Measurements from ENCODE around the gene EDN1. TPM values are rescaled to one million over a fixed set of nuclear protein-coding genes. Genes with fewer than 3 reads are reported as not detected.

Gene EDN1
- total and polyA plus RNA-seq, 2 donors (not counting 1 experiment from before 2014, with no cell fraction given): 0.17 to 10.1 TPM

- no peak for TF ChIP-seq EZH2 (IDR thresholded peaks at IDR 0.05; ENCODE audit: low read length, missing control alignments)
- TF ChIP-seq CTCF (conservative IDR thresholded peaks at IDR 0.05 in 1 of 2, IDR thresholded peaks at IDR 0.05 in 1 of 2; ENCODE audit: low read depth in 1 of 2, low read length in 2 of 2): no peak
- no peaks in the 10 kb centered on the region for H4K20me1 ChIP-seq (ENCODE audit: control insufficient read depth, extremely low read depth, insufficient read depth, low read length)
- H3K79me2 ChIP-seq (ENCODE audit: control insufficient read depth, insufficient read depth, low read length): no peaks in the 10 kb centered on the region
- no peaks in the 10 kb centered on the region for H3K27me3 ChIP-seq (ENCODE audit: control insufficient read depth, insufficient read depth, low read length)
- no peaks in the 10 kb centered on the region for H3K9me3 ChIP-seq (ENCODE audit: control insufficient read depth, insufficient read depth, low read depth, low read length)
- H3K36me3 ChIP-seq (ENCODE audit: control insufficient read depth, insufficient read depth, low read length): no peaks in the 10 kb centered on the region
- H3K4me3 ChIP-seq (replicated peaks in 1 of 4; ENCODE audit: control extremely low read depth in 1 of 4, insufficient read depth in 1 of 4, low read depth in 3 of 4, low read length in 4 of 4): no peak overlapping the region
- no peaks in the 10 kb centered on the region for H3K4me1 ChIP-seq (ENCODE audit: control insufficient read depth, extremely low read depth, insufficient read depth, low read length)
- no peak overlapping the region for H3K27ac ChIP-seq (ENCODE audit: insufficient read depth, low read length)
- no peak overlapping the region for H2AFZ ChIP-seq (ENCODE audit: low read length)
- no peak for DNase-seq (ENCODE audit: low read depth in 2 of 2)
- H3K4me2 ChIP-seq (ENCODE audit: extremely low read depth, insufficient read depth, low read length): no peak overlapping the region
- H3K9ac ChIP-seq (ENCODE audit: insufficient read depth, low read length): no peak overlapping the region
Measured at GRCh38 chr6:12343122-12343439, 52.9 kb downstream of the EDN1 start.

- no peak overlapping the region for H3K27ac ChIP-seq (ENCODE audit: insufficient read depth, low read length)
- no peaks in the 10 kb centered on the region for H3K9me3 ChIP-seq (ENCODE audit: control insufficient read depth, insufficient read depth, low read depth, low read length)
- H2AFZ ChIP-seq (ENCODE audit: low read length): no peak overlapping the region
- TF ChIP-seq EZH2 (IDR thresholded peaks at IDR 0.05; ENCODE audit: low read length, missing control alignments): no peak
- TF ChIP-seq CTCF (conservative IDR thresholded peaks at IDR 0.05 in 1 of 2, IDR thresholded peaks at IDR 0.05 in 1 of 2; ENCODE audit: low read depth in 1 of 2, low read length in 2 of 2): no peak
- no peak overlapping the region for H3K4me3 ChIP-seq (replicated peaks in 1 of 4; ENCODE audit: control extremely low read depth in 1 of 4, insufficient read depth in 1 of 4, low read depth in 3 of 4, low read length in 4 of 4)
- DNase-seq (ENCODE audit: low read depth in 2 of 2): no peak
- no peak overlapping the region for H3K9ac ChIP-seq (ENCODE audit: insufficient read depth, low read length)
- no peak overlapping the region for H3K4me2 ChIP-seq (ENCODE audit: extremely low read depth, insufficient read depth, low read length)
- H3K36me3 ChIP-seq (ENCODE audit: control insufficient read depth, insufficient read depth, low read length): no peaks in the 10 kb centered on the region
- no peaks in the 10 kb centered on the region for H3K79me2 ChIP-seq (ENCODE audit: control insufficient read depth, insufficient read depth, low read length)
- H4K20me1 ChIP-seq (ENCODE audit: control insufficient read depth, extremely low read depth, insufficient read depth, low read length): no peaks in the 10 kb centered on the region
- H3K4me1 ChIP-seq (ENCODE audit: control insufficient read depth, extremely low read depth, insufficient read depth, low read length): peaks cover 2% of the 10 kb centered on the region
- no peaks in the 10 kb centered on the region for H3K27me3 ChIP-seq (ENCODE audit: control insufficient read depth, insufficient read depth, low read length)
Measured at GRCh38 chr6:12343440-12344162, 53.4 kb downstream of the EDN1 start.

GRCh38 chr6:12344296-12344695 is 54.1 kb downstream of the EDN1 start:
- no peak overlapping the region for H3K27ac ChIP-seq (ENCODE audit: insufficient read depth, low read length)
- no peaks in the 10 kb centered on the region for H3K36me3 ChIP-seq (ENCODE audit: control insufficient read depth, insufficient read depth, low read length)
- H3K9me3 ChIP-seq (ENCODE audit: control insufficient read depth, insufficient read depth, low read depth, low read length): no peaks in the 10 kb centered on the region
- H3K79me2 ChIP-seq (ENCODE audit: control insufficient read depth, insufficient read depth, low read length): no peaks in the 10 kb centered on the region
- H3K4me2 ChIP-seq (ENCODE audit: extremely low read depth, insufficient read depth, low read length): no peak overlapping the region
- peaks cover 2% of the 10 kb centered on the region for H3K4me1 ChIP-seq (ENCODE audit: control insufficient read depth, extremely low read depth, insufficient read depth, low read length)
- no peaks in the 10 kb centered on the region for H3K27me3 ChIP-seq (ENCODE audit: control insufficient read depth, insufficient read depth, low read length)
- H3K9ac ChIP-seq (ENCODE audit: insufficient read depth, low read length): no peak overlapping the region
- no peak overlapping the region for H2AFZ ChIP-seq (ENCODE audit: low read length)
- no peaks in the 10 kb centered on the region for H4K20me1 ChIP-seq (ENCODE audit: control insufficient read depth, extremely low read depth, insufficient read depth, low read length)
- no peak for DNase-seq (ENCODE audit: low read depth in 2 of 2)
- TF ChIP-seq CTCF (conservative IDR thresholded peaks at IDR 0.05 in 1 of 2, IDR thresholded peaks at IDR 0.05 in 1 of 2; ENCODE audit: low read depth in 1 of 2, low read length in 2 of 2) (no peak), EZH2 (IDR thresholded peaks at IDR 0.05; ENCODE audit: low read length, missing control alignments) (no peak)
- H3K4me3 ChIP-seq (replicated peaks in 1 of 4; ENCODE audit: control extremely low read depth in 1 of 4, insufficient read depth in 1 of 4, low read depth in 3 of 4, low read length in 4 of 4): no peak overlapping the region

Measured in fibroblast of lung (primary cell).